ENCODE measurements around the gene GIMAP6.
"Not testable (repeated sequence)": the region's sequence is repeated elsewhere in the genome, so short reads cannot be mapped to it uniquely, and the experiment has no call there.

Gene GIMAP6

GRCh38 chr7:150610233-150610632 lies 22.0 kb downstream of the GIMAP6 start:
- no peaks in the 10 kb centered on the region for H3K36me3 ChIP-seq (ENCODE audit: control insufficient read depth, insufficient read depth, low read length)
- no peaks in the 10 kb centered on the region for H3K27me3 ChIP-seq (replicated peaks; ENCODE audit: control insufficient read depth, insufficient read depth, low read length)
- DNase-seq (ENCODE audit: extremely low read depth, insufficient read length), result no peak
- no peak overlapping the region for H3K4me3 ChIP-seq (replicated peaks; ENCODE audit: low read depth, low read length)
- TF ChIP-seq CTCF (IDR thresholded peaks at IDR 0.05; ENCODE audit: insufficient read depth, low read length, poor library complexity, severe bottlenecking), result no peak

- DNase-seq (ENCODE audit: extremely low read depth, insufficient read length); H3K36me3 ChIP-seq (ENCODE audit: control insufficient read depth, insufficient read depth, low read length); H3K4me3 ChIP-seq (replicated peaks; ENCODE audit: low read depth, low read length); H3K27me3 ChIP-seq (replicated peaks; ENCODE audit: control insufficient read depth, insufficient read depth, low read length): not testable (repeated sequence)
Observed at GRCh38 chr7:150603600-150603999, 28.6 kb downstream of the GIMAP6 start.

GRCh38 chr7:150595361-150595760 lies 36.8 kb downstream of the GIMAP6 start:
- H3K4me3 ChIP-seq (replicated peaks; ENCODE audit: low read depth, low read length), result no peak overlapping the region
- TF ChIP-seq CTCF (IDR thresholded peaks at IDR 0.05; ENCODE audit: insufficient read depth, low read length, poor library complexity, severe bottlenecking), result no peak
- no peaks in the 10 kb centered on the region for H3K36me3 ChIP-seq (ENCODE audit: control insufficient read depth, insufficient read depth, low read length)
- H3K27me3 ChIP-seq (replicated peaks; ENCODE audit: control insufficient read depth, insufficient read depth, low read length), result no peaks in the 10 kb centered on the region
- DNase-seq (ENCODE audit: extremely low read depth, insufficient read length), result no peak

GRCh38 chr7:150594805-150595204 lies 37.4 kb downstream of the GIMAP6 start:
- Histone ChIP-seq H3K36me3 (ENCODE audit: control insufficient read depth, insufficient read depth, low read length) (no peaks in the 10 kb centered on the region), H3K4me3 (replicated peaks; ENCODE audit: low read depth, low read length) (no peak overlapping the region), H3K27me3 (replicated peaks; ENCODE audit: control insufficient read depth, insufficient read depth, low read length) (no peaks in the 10 kb centered on the region)
- no peak for TF ChIP-seq CTCF (IDR thresholded peaks at IDR 0.05; ENCODE audit: insufficient read depth, low read length, poor library complexity, severe bottlenecking)
- no peak for DNase-seq (ENCODE audit: extremely low read depth, insufficient read length)

GRCh38 chr7:150587551-150587950 lies 44.6 kb downstream of the GIMAP6 start:
- H3K36me3 ChIP-seq (ENCODE audit: control insufficient read depth, insufficient read depth, low read length), result no peaks in the 10 kb centered on the region
- H3K27me3 ChIP-seq (replicated peaks; ENCODE audit: control insufficient read depth, insufficient read depth, low read length), result no peaks in the 10 kb centered on the region
- no peak for TF ChIP-seq CTCF (IDR thresholded peaks at IDR 0.05; ENCODE audit: insufficient read depth, low read length, poor library complexity, severe bottlenecking)
- no peak for DNase-seq (ENCODE audit: extremely low read depth, insufficient read length)
- no peak overlapping the region for H3K4me3 ChIP-seq (replicated peaks; ENCODE audit: low read depth, low read length)

GRCh38 chr7:150586785-150587152 lies 45.4 kb downstream of the GIMAP6 start:
- no peak for DNase-seq (ENCODE audit: extremely low read depth, insufficient read length)
- Histone ChIP-seq H3K27me3 (replicated peaks; ENCODE audit: control insufficient read depth, insufficient read depth, low read length) (no peaks in the 10 kb centered on the region), H3K4me3 (replicated peaks; ENCODE audit: low read depth, low read length) (no peak overlapping the region), H3K36me3 (ENCODE audit: control insufficient read depth, insufficient read depth, low read length) (no peaks in the 10 kb centered on the region)
- no peak for TF ChIP-seq CTCF (IDR thresholded peaks at IDR 0.05; ENCODE audit: insufficient read depth, low read length, poor library complexity, severe bottlenecking)

All from GM06990 (cell line).